Coronary artery (tissue), 2 donors: ENCODE measurements around the gene SQOR.
A peak's percentile ranks its signal among the peaks of the same experiment; 100 is the strongest.

Experiments
- DNase-seq: peaks from one replicate; pipeline ENCODE4 v3.0.0-alpha.2; 2017; ENCODE audit warnings: low spot score
- H3K27ac ChIP-seq, 2 donors: fragments of 200-600 bp; sonication (generic); one replicate each; pipeline ENCODE4 v1.5.1; 2016 to 2019
- H3K4me3 ChIP-seq: fragments of 200-600 bp; sonication (generic); 2 replicates; pipeline ENCODE4 v1.5.1; 2016; ENCODE audit warnings: mild to moderate bottlenecking, moderate library complexity
- CTCF ChIP-seq: fragments of 200-600 bp; sonication (generic); IDR thresholded peaks from one replicate; pipeline ENCODE4 v1.5.1; 2019; ENCODE audit warnings: antibody characterized with exemption

The SQOR gene

GRCh38 chr15:45631776-45632175 is 3.1 kb upstream of the SQOR start:
- H3K4me3 ChIP-seq = peak overlapping the region; percentile 22
- peak overlapping the region in 1 of 2 donors; percentile 73 for H3K27ac ChIP-seq
- TF ChIP-seq CTCF = no peak
- DNase-seq = no peak

GRCh38 chr15:45635191-45635638 is 386 bp downstream of the SQOR start:
- peak; percentile 85 for DNase-seq
- peak overlapping the region; percentile 97 for H3K4me3 ChIP-seq
- TF ChIP-seq CTCF = peak; percentile 21
- H3K27ac ChIP-seq = peak overlapping the region; percentile 88 to 98

- Histone ChIP-seq H3K4me3 (peak overlapping the region; percentile 97), H3K27ac (peak overlapping the region; percentile 88 to 98)
- no peak for DNase-seq
- TF ChIP-seq CTCF = no peak
Observed at GRCh38 chr15:45635763-45636292, 999 bp downstream of the SQOR start.

GRCh38 chr15:45637141-45637540 is 2.3 kb downstream of the SQOR start:
- no peak for TF ChIP-seq CTCF
- Histone ChIP-seq H3K27ac (peak overlapping the region; percentile 65 to 84), H3K4me3 (peak overlapping the region; percentile 57)
- no peak for DNase-seq

GRCh38 chr15:45637552-45638033 is 2.8 kb downstream of the SQOR start:
- TF ChIP-seq CTCF = no peak
- DNase-seq = no peak

GRCh38 chr15:45640616-45641015 is 5.8 kb downstream of the SQOR start:
- DNase-seq = peak; percentile 52
- Histone ChIP-seq H3K4me3 (no peak overlapping the region), H3K27ac (peak overlapping the region; percentile 25 to 82)
- no peak for TF ChIP-seq CTCF

More at GRCh38 chr15:45637552-45638033, 2.8 kb downstream of the SQOR start:
- H3K27ac ChIP-seq = peak overlapping the region; percentile 65 to 84
- peak overlapping the region; percentile 57 for H3K4me3 ChIP-seq

- TF ChIP-seq CTCF = no peak
- DNase-seq = peak; percentile 71
- no peak overlapping the region for H3K4me3 ChIP-seq
- peak overlapping the region; percentile 25 to 82 for H3K27ac ChIP-seq
Observed at GRCh38 chr15:45641374-45641781, 6.5 kb downstream of the SQOR start.
